Right lobe of liver (tissue), 4 donors: Measurements from ENCODE around the gene C1orf94.

Experiments
- CTCF ChIP-seq, 4 donors: fragments of 200-600 bp in 3 of 4; fragments of 450-650 bp in 1 of 4; IDR thresholded peaks; one replicate each; pipeline versions ENCODE4 v1.5.1 to v1.8.0; 2016 to 2022; ENCODE audit warnings: antibody characterized with exemption in 4 of 4, mild to moderate bottlenecking in 2 of 4
- POLR2A ChIP-seq: fragments of 450-650 bp; IDR thresholded peaks from one replicate; pipeline ENCODE4 v1.6.1; 2017; ENCODE audit warnings: antibody characterized with exemption, mild to moderate bottlenecking
- donor health status: DM: no; HTN: no; CAD: no.
- donor health status: DM: no; HTN: no; CAD: no.
- donor health status: DM: no; HTN: yes; CAD: no.

DNA sequence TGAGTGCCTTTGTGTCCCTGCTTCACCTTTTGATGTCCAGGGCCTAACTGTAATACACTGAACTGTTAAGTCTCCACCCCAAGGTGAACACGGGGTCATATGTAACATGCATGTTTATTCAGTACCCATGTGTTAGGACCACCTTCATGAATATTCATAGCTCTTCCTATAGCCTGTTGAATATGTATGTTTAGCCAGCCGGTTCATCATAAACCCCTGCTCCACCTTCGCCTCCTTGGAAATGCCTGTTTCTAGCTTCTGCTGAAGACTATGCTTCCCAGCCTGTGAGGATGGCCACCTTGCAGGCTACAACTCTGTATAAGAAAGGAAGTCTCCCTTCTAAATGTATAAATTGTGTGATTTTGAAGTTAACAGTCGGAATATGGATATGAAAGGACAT, 69.3 kb downstream of the C1orf94 start:
- TF ChIP-seq POLR2A = no peak
- TF ChIP-seq CTCF (IDR thresholded peaks at IDR 0.05) = no peak
